ENCODE measurements around the gene BABAM2. TPM values are rescaled to one million over a fixed set of nuclear protein-coding genes. Genes with fewer than 3 reads are reported as not detected.

Gene BABAM2
- total RNA-seq, 3 donors from 2014 or later (not counting 1 experiment from before 2014, with no cell fraction given): 54.6 to 66.1 (median 59.5) TPM

- no peaks in the 10 kb centered on the region for H3K36me3 ChIP-seq (ENCODE audit: control insufficient read depth, insufficient read depth, low read length)
- no peak for DNase-seq
- WGBS (ENCODE audit: insufficient coverage): no CpG with 5 or more reads among the region's 1 CpG
- no peaks in the 10 kb centered on the region for H3K9me3 Mint-ChIP-seq
- no peaks in the 10 kb centered on the region for H3K27me3 ChIP-seq (ENCODE audit: control insufficient read depth, insufficient read depth, low read length)
- TF ChIP-seq CTCF (IDR thresholded peaks at IDR 0.05): no peak
- intact Hi-C loops (cut with micrococcal nuclease): no loop called here
- H3K9me3 ChIP-seq (ENCODE audit: control insufficient read depth, insufficient read depth, low read length): no peaks in the 10 kb centered on the region
- H3K27ac Mint-ChIP-seq: no peak overlapping the region
- no peaks in the 10 kb centered on the region for H3K4me1 ChIP-seq (ENCODE audit: control insufficient read depth, insufficient read depth, low read length)
- ATAC-seq: no peak
- no peaks in the 10 kb centered on the region for H3K27me3 Mint-ChIP-seq (ENCODE audit: low read depth in 2 of 2)
- H3K36me3 Mint-ChIP-seq: no peaks in the 10 kb centered on the region
- H3K4me3 ChIP-seq (ENCODE audit: low read length): no peak overlapping the region
- no peaks in the 10 kb centered on the region for H3K4me1 Mint-ChIP-seq
- no peak overlapping the region for H3K4me3 Mint-ChIP-seq
- no peak overlapping the region for H3K27ac ChIP-seq (ENCODE audit: low read length)
Measured at GRCh38 chr2:28038722-28039121, 148.2 kb downstream of the BABAM2 start.

- no peaks in the 10 kb centered on the region for H3K27me3 ChIP-seq (ENCODE audit: control insufficient read depth, insufficient read depth, low read length)
- ATAC-seq (no peak), DNase-seq (no peak)
- no peaks in the 10 kb centered on the region for H3K36me3 ChIP-seq (ENCODE audit: control insufficient read depth, insufficient read depth, low read length)
- intact Hi-C loops (cut with micrococcal nuclease): no loop called here
- no peaks in the 10 kb centered on the region for H3K4me1 ChIP-seq (ENCODE audit: control insufficient read depth, insufficient read depth, low read length)
- no peak overlapping the region for H3K27ac ChIP-seq (ENCODE audit: low read length)
- 100% methylated on average over 5 of the region's 8 CpGs for WGBS (ENCODE audit: insufficient coverage)
- Mint-ChIP-seq H3K27me3 (ENCODE audit: low read depth in 2 of 2) (no peaks in the 10 kb centered on the region), H3K4me3 (no peak overlapping the region), H3K36me3 (no peaks in the 10 kb centered on the region), H3K27ac (no peak overlapping the region), H3K9me3 (no peaks in the 10 kb centered on the region), H3K4me1 (no peaks in the 10 kb centered on the region)
- H3K4me3 ChIP-seq (ENCODE audit: low read length): no peak overlapping the region
- H3K9me3 ChIP-seq (ENCODE audit: control insufficient read depth, insufficient read depth, low read length): no peaks in the 10 kb centered on the region
- no peak for TF ChIP-seq CTCF (IDR thresholded peaks at IDR 0.05)
Measured at GRCh38 chr2:28045676-28046351, 155.3 kb downstream of the BABAM2 start.

GRCh38 chr2:28046921-28047320 is 156.4 kb downstream of the BABAM2 start:
- Histone ChIP-seq H3K27me3 (ENCODE audit: control insufficient read depth, insufficient read depth, low read length) (no peaks in the 10 kb centered on the region), H3K4me1 (ENCODE audit: control insufficient read depth, insufficient read depth, low read length) (no peaks in the 10 kb centered on the region), H3K4me3 (ENCODE audit: low read length) (no peak overlapping the region), H3K36me3 (ENCODE audit: control insufficient read depth, insufficient read depth, low read length) (no peaks in the 10 kb centered on the region), H3K9me3 (ENCODE audit: control insufficient read depth, insufficient read depth, low read length) (no peaks in the 10 kb centered on the region), H3K27ac (ENCODE audit: low read length) (no peak overlapping the region)
- no peak for DNase-seq
- H3K4me1 Mint-ChIP-seq: peaks cover 0 to 8% of the 10 kb centered on the region in 2 donors
- 100% methylated on average over 2 of the region's 2 CpGs for WGBS (ENCODE audit: insufficient coverage)
- no peak for ATAC-seq
- H3K27me3 Mint-ChIP-seq (ENCODE audit: low read depth in 2 of 2): no peaks in the 10 kb centered on the region
- TF ChIP-seq CTCF (IDR thresholded peaks at IDR 0.05): no peak
- H3K36me3 Mint-ChIP-seq: no peaks in the 10 kb centered on the region
- H3K4me3 Mint-ChIP-seq: no peak overlapping the region
- intact Hi-C loops (cut with micrococcal nuclease): no loop called here
- H3K27ac Mint-ChIP-seq: no peak overlapping the region
- no peaks in the 10 kb centered on the region for H3K9me3 Mint-ChIP-seq

GRCh38 chr2:28047681-28048080 is 157.2 kb downstream of the BABAM2 start:
- H3K27me3 Mint-ChIP-seq (ENCODE audit: low read depth in 2 of 2): no peaks in the 10 kb centered on the region
- H3K4me3 Mint-ChIP-seq: no peak overlapping the region
- Histone ChIP-seq H3K27me3 (ENCODE audit: control insufficient read depth, insufficient read depth, low read length) (no peaks in the 10 kb centered on the region), H3K36me3 (ENCODE audit: control insufficient read depth, insufficient read depth, low read length) (no peaks in the 10 kb centered on the region), H3K9me3 (ENCODE audit: control insufficient read depth, insufficient read depth, low read length) (no peaks in the 10 kb centered on the region), H3K4me1 (ENCODE audit: control insufficient read depth, insufficient read depth, low read length) (no peaks in the 10 kb centered on the region), H3K27ac (ENCODE audit: low read length) (no peak overlapping the region), H3K4me3 (ENCODE audit: low read length) (no peak overlapping the region)
- H3K36me3 Mint-ChIP-seq: no peaks in the 10 kb centered on the region
- H3K9me3 Mint-ChIP-seq: no peaks in the 10 kb centered on the region
- ATAC-seq (no peak), DNase-seq (no peak)
- no peak for TF ChIP-seq CTCF (IDR thresholded peaks at IDR 0.05)
- H3K4me1 Mint-ChIP-seq: peaks cover 0 to 8% of the 10 kb centered on the region in 2 donors
- no peak overlapping the region for H3K27ac Mint-ChIP-seq
- intact Hi-C loops (cut with micrococcal nuclease): no loop called here
